GM18507 (cell line): Measurements from ENCODE around the gene PIP5K1B.

ENCODE experiments used
- DNase-seq: peaks from one replicate; pipeline ENCODE4 v3.0.0; 2011; ENCODE audit warnings: low read depth; ENCODE audit not compliant: insufficient read length; ENCODE audit errors: extremely low spot score
- FAIRE-seq: peaks from 2 replicates; lab custom pipeline; 2011; peaks lifted over from hg19 to GRCh38; lab: Jason Lieb, UNC

The PIP5K1B gene

DNA sequence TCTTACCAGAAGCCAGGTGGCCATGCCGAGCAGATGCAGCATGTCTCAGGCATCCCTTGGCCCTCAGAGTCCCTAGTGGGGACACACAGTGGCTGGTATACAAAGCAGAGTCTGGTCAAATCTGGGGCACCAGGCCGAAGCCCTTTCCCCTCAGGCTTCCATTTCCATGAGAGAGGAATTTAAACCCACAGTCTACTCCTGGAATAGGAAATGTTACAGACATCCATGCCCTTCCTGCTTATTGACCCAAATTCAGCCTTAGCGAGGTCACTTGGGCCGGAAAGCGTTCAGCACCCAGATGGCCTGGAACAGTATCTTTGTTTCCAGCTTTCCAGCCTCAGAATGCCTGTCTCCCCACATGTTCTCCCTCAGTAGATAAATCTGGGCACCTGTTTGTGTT, 131.7 kb downstream of the PIP5K1B start:
- DNase-seq (no peak), FAIRE-seq (no peak)

DNA sequence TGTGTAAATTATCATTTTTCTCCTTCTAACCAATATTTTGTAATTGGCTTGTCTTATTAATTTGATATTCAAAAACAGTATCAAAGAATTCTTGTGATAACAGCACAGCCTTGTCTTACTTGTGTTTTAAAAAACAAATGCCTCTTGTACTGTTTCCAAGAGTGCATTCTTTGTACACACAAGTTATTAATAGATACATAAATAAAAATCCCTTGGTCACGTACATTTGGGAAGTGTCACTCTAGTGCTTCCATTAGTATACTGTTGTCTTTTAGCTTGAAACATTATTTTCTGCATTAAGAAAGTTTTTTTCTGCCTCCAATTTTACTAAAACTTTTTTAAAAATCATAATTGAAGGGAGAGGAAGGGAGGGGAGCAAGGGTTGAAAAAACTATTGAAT, 133.2 kb downstream of the PIP5K1B start:
- FAIRE-seq = no peak
- no peak for DNase-seq

DNA sequence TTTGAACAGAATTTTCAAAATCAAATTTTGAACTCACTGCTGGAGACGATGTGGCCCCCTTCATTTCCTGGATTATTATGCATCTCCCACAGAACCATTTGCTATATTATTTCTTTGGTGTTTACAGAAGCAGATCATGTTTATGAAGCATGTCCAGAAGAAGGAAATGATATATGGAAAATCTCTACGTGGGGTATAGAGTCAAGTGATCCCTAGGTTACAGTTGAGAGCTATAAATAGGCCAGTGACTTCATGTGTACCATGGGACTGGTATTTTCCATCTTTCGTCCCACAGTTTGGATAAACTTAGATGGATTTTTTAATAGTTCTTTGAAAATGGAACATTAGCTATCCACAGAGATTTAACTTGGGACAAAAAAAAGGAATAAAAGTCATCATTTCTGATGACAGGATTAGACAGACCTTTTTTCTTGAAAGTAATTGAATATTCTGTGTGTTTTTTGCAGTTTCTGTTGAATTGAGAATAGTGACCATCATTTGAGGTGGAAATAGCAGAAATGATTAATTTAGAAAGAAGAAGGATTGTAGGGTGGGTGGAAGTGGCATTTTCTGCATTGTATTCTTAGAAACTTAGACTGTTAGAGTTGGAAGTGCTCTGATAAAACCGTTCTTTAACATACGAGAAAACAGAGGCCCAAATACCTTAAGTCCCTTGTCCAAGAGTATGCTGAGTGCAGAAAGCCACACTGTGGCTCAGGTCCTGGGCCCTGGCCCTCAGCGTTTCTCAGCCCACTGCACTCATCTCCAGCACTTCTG, 136.4 kb downstream of the PIP5K1B start:
- FAIRE-seq (peak; percentile 26), DNase-seq (no peak)

DNA sequence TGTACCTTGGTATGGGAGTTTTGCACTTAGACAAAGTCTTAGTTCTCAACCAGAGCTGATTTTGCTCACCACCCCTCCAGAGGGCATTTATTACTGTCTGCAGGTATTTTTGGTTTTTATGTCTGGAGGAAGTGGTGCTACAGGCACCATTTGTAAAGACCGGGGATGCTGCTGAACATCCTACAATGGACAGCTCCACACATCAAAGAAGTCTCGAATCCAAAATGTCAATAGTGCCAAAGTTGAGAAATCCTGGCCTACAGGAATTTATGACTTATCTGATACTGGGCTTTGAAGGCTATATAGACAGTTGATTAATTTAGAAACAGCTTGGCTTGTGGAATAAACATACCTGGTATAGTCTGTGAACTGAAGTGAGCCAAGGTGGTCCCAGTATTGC, 137.5 kb downstream of the PIP5K1B start:
- DNase-seq (no peak), FAIRE-seq (no peak)

DNA sequence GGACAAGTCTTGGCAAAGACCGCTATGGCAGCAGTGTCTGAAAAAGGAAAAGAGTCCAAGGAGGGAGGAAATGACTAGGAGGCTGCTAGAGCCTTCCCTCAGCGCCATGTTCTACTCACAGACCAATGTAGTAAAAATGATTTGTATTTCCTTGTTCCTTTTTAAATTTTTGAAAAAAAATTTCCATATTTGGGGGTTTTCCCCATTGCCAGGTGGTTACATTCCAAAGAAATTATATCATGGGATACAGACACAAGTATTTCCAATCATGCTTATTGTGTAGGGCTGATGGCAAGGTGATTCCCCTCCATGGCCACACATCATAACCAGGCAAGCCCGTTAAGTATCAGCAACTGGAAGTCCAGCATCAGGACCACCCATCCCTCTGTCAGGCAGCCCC, 138.2 kb downstream of the PIP5K1B start:
- DNase-seq = no peak
- no peak for FAIRE-seq

DNA sequence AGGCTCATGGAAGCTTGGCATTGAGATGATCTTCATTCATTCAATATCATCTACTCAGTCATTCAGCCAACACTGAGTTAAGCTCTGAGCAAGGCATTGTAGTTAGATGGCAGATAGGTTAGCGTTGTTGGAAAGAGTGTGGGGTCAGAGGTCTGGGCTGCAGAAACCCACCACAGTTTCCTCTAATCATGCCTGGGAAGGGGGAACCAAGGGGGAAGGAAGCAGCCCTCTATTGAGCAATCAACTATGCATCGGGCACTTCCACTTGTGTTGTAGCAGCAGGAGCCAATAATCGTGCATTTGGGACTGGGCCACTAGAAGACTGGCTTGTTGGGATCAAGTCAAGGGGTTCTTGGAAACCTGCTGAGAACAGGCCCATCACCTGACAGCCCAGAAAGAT, 139.1 kb downstream of the PIP5K1B start:
- DNase-seq (no peak), FAIRE-seq (no peak)

DNA sequence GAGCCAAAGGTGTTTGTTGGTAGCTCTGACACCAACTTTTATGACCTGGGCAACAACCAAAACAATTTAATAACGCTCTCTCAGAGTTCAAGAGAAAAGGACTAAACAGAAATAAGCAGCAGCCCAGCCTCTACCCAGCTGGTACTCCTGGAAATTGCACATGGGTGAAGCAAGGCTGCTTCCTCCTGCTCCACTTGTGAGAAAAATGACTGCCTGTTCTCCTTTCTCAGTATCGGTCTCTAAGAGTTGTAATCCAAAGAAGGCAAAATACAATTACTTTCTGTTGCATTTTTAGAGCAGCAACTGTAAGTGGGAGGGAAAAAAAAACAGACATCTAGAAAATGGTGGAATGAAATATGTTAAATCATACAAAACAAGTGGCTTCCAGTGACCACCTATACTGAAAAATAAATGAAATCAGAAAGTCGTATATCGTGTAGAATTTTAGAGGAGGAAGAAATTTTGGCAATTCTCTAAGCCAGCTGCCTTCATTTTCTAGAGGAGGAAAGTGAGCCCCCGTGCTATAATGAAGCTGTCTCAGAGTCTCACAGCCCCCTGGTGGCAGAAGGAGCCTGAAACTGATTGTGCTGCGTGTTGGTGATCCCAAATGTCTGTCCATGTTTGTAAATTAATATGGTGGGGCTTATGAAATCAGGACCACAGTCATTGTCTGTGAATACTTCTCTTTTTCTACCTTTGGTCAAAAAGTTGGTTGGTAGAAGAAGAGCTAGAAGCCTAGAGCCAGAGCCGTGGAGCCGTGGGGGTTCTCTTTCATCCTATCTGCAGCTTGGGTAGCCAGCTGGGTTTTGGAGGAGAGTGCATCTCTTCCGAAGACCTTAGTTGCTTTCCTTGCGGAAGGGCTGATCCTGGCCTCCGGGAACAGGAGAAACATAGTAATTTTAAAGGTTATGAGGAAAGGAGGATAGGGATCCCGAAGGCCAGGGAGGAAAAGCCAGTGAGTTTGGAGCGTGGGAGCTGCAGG, 139.9 kb downstream of the PIP5K1B start:
- peak; percentile 14 for DNase-seq
- peak; percentile 80 for FAIRE-seq

DNA sequence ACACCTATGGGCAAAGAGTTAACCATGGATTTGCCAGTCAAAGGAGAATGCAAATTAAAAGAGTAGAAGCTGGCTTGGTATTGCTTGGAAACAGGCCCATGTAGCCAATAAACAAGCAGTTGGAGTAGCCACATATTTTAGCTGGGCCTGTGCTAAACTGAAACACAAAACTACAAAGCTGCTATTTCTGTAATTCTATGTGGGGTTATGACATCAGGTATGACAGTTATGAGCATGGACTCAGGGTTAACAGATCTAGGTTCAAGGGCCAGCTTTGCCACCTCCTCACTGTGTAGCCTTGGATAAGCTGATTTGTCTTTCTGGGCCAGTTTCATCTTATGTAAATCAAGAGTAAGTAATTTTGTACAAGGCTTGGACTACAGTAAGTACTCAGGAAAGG, 142.7 kb downstream of the PIP5K1B start:
- DNase-seq = no peak

DNA sequence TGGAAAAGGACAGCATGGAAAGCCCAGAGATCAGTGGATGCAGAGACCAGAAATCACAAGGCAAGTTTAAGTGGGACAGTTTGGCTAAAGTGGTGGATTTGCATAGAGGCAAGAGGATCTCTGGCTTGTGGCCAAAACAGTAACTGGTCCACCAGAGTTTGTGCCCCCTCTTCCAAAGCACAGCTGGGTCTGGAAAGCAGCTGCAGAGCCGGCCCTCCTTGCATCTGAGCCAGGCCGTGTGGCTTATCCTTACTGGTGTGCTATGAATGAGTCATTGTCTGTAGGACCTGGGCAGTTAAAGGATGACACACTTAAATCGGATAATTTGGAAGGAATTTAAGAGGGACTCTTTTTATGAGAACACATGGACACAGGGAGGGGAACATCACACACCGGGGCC, 146.6 kb downstream of the PIP5K1B start:
- no peak for DNase-seq
- no peak for FAIRE-seq

More for the DNA sequence above, 142.7 kb downstream of the PIP5K1B start:
- FAIRE-seq = peak; percentile 46

DNA sequence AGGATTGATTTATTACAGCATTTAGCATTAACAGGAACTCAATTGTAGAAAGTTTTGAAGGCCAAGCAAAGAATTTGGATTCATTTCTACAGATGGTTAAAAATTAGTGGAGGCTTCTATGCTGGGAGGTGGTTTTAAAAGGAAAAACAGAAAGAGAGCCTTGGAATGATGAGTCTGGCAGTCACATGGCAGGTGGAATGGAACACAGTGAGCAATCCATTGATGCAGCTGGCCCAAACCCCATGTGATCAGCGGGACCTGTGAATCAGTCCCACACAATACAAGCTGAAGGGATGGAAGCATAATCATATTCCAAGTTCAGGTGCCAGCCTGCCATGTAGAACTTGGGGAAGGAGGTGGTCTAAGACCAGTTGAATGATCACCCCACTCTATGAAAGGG, 147.9 kb downstream of the PIP5K1B start:
- FAIRE-seq (no peak), DNase-seq (no peak)

DNA sequence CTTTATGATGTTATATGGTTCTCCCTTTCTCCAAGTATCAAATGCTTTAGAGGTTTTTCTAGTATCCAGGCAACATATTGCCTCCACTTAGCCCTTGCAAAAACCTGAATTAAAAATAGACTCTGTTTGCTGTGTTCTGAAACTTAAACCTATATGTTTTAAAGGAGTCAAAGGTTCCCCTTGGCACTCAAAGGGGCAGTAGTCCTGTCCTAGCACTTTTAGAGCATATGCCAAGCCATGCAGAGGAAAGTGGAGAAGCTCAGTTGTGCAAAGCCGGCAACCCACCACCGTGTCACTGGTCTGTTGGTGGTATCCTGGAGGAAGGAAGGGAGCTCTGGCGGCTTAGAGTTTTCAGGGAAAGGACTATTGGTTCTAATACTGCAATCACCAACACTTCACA, 154.3 kb downstream of the PIP5K1B start:
- DNase-seq (no peak), FAIRE-seq (no peak)

DNA sequence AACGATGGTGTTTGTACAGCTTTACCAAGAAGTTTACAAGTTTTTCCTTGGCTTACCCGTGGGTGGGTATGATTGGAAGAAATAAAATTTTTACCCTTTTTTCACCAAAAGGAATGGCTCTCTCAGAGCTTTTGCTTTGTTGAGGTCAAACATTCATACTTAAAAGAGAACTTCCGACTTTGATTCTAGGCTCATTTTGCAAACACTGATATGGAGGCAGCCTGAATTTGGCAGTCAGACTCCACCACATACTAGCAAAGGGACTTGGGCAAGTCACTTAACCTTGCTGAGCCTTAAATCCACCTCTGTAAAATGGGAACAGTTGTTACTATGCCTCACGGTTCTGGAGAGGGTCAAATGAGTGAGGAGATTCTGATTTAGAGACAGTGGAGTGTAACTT, 155.4 kb downstream of the PIP5K1B start:
- DNase-seq (no peak), FAIRE-seq (no peak)

DNA sequence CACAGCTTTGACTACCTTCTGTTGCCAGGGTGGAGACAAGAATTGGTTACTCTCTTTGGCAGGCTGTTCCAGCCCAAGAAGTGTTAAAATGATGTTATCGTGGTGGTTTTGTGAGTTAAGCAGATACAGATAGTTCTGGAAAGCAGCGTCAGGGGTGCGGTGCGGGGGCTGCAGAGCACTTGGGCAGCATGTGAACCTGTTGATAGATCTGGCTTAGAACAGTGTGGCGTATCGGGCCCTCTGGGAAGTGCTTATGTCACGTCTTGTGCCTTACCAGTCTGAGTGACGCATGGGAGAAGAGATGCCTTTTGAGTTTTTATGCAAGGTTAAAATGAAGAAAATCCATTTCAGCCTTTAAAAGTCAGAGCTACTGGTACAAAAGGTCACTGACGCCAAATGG, 156.4 kb downstream of the PIP5K1B start:
- FAIRE-seq (no peak), DNase-seq (no peak)

DNA sequence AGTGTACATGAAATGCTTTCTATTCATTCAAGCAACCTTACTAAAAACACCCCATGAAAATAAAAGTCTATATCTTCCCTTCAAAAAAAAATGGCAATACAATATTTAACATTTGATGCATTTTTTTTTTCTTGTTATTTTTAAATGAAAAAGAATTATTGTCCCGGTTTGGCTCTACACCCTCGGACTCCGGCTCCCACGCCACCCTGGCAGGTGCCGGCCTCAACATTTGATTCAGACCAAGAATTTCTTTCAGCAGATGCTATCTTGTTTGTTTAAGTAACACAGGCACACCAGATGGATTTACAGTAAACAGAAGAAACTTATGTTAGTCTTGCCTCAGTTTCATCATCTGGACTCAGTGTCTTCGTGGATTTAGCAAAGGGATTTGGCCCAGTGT, 162.0 kb downstream of the PIP5K1B start:
- DNase-seq (no peak), FAIRE-seq (no peak)

DNA sequence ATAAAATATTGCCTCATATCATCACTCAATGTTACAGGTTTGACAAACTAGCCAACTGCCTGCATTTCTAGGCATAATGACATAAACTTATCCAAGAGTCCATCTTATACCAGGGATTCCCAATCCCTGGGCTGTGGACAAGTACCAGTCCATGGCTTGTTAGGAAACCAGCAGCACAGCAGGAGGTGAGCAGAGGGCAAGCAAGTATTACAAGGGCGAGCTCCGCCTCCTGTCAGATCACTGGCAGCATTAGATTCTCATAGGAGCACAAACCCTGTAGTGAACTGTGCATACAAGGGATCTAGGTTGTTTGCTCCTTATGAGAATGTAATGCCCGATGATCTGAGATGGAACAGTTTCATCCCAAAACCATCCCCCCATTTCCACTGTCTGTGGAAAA, 164.0 kb downstream of the PIP5K1B start:
- DNase-seq (no peak), FAIRE-seq (no peak)

DNA sequence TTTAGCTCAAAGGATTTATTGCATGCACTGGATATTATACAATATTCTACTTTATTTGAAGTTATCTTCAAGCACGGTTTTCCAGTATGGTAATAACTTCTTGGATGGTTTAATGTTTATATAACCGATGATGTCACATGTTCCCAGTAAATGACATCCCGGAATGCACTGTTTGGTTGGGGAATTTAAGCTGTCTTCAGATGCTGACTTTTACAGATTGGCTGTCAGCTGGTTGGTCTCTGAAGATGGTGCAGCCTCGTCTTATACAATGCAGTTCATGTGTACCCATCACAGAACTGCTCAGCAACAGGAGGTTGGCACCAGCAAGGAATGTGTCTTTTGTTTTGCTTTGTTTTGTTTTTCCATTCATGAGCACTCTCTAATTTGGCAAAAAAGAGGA, 165.0 kb downstream of the PIP5K1B start:
- FAIRE-seq (no peak), DNase-seq (no peak)

DNA sequence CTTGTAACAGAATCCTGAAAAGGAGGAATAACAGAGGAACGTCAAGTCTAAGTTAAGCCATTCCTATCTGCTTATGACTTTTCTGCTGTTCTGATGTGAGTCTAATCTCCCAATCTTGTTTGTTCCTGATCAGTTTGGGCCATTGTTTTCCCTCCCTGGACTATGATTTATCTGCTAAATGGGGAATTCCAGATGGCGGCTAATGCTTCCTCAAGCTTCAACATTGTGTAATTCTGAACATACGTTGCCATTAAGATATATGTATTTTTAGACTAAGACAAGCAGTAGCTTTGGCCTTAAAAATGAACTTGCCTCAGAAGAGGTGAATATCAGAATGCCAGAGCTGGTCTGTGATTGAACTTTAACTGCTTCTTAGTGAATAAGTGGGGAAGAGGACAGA, 166.2 kb downstream of the PIP5K1B start:
- no peak for FAIRE-seq
- no peak for DNase-seq

DNA sequence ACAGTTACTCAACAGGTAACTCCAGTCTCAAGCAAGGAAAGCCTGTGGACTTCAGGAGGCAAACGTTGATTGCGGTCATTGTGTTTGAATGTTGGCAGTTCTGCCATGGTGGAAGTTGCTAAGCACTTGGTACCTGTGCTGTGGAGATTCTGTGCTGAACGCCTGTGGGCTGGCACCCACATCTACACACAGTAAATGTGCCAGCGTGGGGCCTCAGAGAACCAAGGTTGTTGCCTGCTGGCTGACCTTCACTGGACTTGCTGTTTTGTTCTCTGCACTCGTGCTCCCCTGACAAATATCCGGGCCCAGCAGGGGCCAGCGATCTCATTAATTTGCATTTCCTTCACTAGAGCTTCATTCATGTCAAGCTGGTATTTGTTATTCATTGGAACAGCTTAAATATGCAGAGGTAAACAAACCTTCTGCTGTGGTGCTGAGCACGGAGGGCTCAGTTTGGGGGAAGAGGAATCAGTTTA, 167.0 kb downstream of the PIP5K1B start:
- DNase-seq (no peak), FAIRE-seq (no peak)

DNA sequence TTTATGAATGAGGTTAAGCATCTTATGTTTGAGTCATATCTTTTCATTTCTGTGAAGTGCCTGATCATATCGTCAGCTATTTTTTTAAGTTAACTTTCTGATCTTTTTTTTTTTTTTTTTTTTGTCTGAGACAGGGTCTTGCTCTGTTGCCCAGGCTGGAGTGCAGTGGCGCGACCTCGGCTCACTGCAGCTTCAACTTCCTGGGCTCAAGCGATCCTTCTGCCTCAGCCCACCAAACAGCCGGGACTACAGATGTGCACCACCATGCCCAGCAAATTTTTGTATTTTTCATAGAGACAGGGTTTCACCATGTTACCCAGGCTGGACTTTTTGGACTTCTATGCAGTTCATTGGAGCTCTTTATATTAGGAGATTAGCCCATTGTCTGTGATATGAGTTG, 168.1 kb downstream of the PIP5K1B start:
- FAIRE-seq (no peak), DNase-seq (no peak)

DNA sequence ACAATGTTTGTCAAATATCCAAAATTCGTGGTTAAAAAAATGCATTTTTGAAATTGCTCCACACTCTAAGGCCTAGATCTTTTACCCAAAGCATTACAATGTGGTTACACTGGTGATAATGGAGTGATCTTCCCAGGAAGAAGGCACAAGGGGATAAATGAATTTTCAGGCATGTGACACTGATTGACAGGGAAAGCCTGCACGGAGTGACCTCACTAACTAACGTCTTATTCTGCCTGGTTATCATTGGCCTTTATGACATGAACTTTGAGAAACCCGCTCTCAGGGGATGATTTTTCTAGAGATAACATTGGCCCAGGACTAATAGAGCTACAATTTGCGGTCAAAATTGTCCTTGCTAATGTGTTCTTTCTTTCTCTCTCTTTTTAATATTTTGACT, 171.2 kb downstream of the PIP5K1B start:
- FAIRE-seq = no peak
- no peak for DNase-seq

DNA sequence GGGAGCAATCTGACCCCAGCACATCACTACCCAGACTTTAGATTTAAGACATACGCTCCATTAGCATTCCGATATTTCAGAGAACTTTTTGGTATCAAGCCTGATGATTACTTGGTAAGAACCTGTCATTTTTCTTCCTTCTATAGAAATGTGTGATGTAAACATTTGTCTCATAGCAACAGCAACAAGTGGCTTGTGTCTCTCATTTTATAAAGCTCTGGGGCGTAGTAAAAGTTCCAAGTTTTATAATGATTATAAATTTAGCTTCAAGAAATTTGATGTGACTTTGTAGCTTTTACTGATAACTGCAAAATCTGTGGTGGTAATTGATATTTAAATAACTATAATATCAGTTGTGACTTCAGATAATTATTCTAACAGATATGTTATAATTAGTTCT, 171.6 kb downstream of the PIP5K1B start:
- FAIRE-seq = no peak
- DNase-seq = no peak
